GM23338 (cell line): ENCODE measurements around the gene AIRE. TPM values are rescaled to one million over a fixed set of nuclear protein-coding genes. Genes with fewer than 3 reads are reported as not detected.

ENCODE experiments used
- ATAC-seq: fragments of 200-7000 bp; cut with Tn5 transposase; 3 replicates; pipeline ENCODE4 v1.9.1; 2020
- DNase-seq: peaks from one replicate; pipeline ENCODE4 v3.0.0-alpha.2; 2015; ENCODE audit warnings: low spot score
- H2AFZ ChIP-seq: fragments of 200-600 bp; sonication (generic); 2 replicates; pipeline ENCODE4 v1.8.0; 2016; ENCODE audit warnings: antibody characterized with exemption, mild to moderate bottlenecking, moderate library complexity
- H3F3A ChIP-seq: fragments of 200-600 bp; sonication (generic); replicated peaks from 2 replicates; pipeline ENCODE4 v1.8.0; 2017; ENCODE audit warnings: antibody characterized with exemption, mixed run types, low read depth
- H3K27ac ChIP-seq: fragments of 200-600 bp; sonication (generic); 2 replicates; pipeline ENCODE4 v1.6.1; 2016; ENCODE audit warnings: low read depth
- H3K27me3 ChIP-seq: fragments of 200-600 bp; sonication (generic); 2 replicates; pipeline ENCODE4 v1.8.0; 2016; ENCODE audit warnings: mild to moderate bottlenecking, mixed run types, moderate library complexity; ENCODE audit not compliant: insufficient read depth
- H3K36me3 ChIP-seq: fragments of 200-600 bp; sonication (generic); 2 replicates; pipeline ENCODE4 v1.8.0; 2016; ENCODE audit warnings: mild to moderate bottlenecking; ENCODE audit not compliant: insufficient read depth
- H3K4me1 ChIP-seq: fragments of 200-600 bp; sonication (generic); 2 replicates; pipeline ENCODE4 v1.8.0; 2016; ENCODE audit warnings: mild to moderate bottlenecking, moderate library complexity; ENCODE audit not compliant: insufficient read depth
- H3K4me2 ChIP-seq: fragments of 200-600 bp; sonication (generic); 2 replicates; pipeline ENCODE4 v1.7.1; 2017; ENCODE audit warnings: mixed run types
- H3K4me3 ChIP-seq: fragments of 200-600 bp; sonication (generic); 2 replicates; pipeline ENCODE4 v1.6.1; 2016; ENCODE audit warnings: mixed run types
- H3K79me2 ChIP-seq: fragments of 200-600 bp; sonication (generic); replicated peaks from 2 replicates; pipeline ENCODE4 v1.8.0; 2017; ENCODE audit warnings: mild to moderate bottlenecking; ENCODE audit not compliant: insufficient read depth
- H3K9me2 ChIP-seq: fragments of 200-600 bp; sonication (generic); 2 replicates; pipeline ENCODE4 v1.8.0; 2017; ENCODE audit not compliant: insufficient read depth
- H4K20me1 ChIP-seq: fragments of 200-600 bp; sonication (generic); replicated peaks from 2 replicates; pipeline ENCODE4 v1.8.0; 2017; ENCODE audit warnings: mild to moderate bottlenecking; ENCODE audit not compliant: insufficient read depth
- H3K27ac Mint-ChIP-seq: 2 replicates; pipeline ENCODE4 v1.8.0; 2020; ENCODE audit warnings: inconsistent platforms, mild to moderate bottlenecking, moderate library complexity, mixed read lengths
- H3K27me3 Mint-ChIP-seq: 3 replicates; pipeline ENCODE4 v1.8.0; 2022; ENCODE audit warnings: low read depth, mild to moderate bottlenecking, moderate library complexity, mixed read lengths, inconsistent platforms; ENCODE audit not compliant: insufficient read depth, poor library complexity
- H3K36me3 Mint-ChIP-seq: 3 replicates; pipeline ENCODE4 v1.8.0; 2021; ENCODE audit warnings: low read depth, mild to moderate bottlenecking, inconsistent platforms, moderate library complexity, mixed read lengths
- H3K4me1 Mint-ChIP-seq: 3 replicates; pipeline ENCODE4 v1.8.0; 2020; ENCODE audit warnings: mild to moderate bottlenecking, inconsistent platforms, mixed read lengths
- H3K4me3 Mint-ChIP-seq: 3 replicates; pipeline ENCODE4 v1.8.0; 2021; ENCODE audit warnings: moderate library complexity, mild to moderate bottlenecking, inconsistent platforms, mixed read lengths
- H3K9me3 Mint-ChIP-seq: 3 replicates; pipeline ENCODE4 v1.8.0; 2020; ENCODE audit warnings: moderate library complexity, mild to moderate bottlenecking, inconsistent platforms, mixed read lengths
- EZH2 ChIP-seq: fragments of 200-600 bp; sonication (generic); IDR thresholded peaks from one replicate; pipeline ENCODE4 v1.8.0; 2017; ENCODE audit warnings: antibody characterized with exemption, mild to moderate bottlenecking, low read depth; ENCODE audit not compliant: unreplicated experiment
- JUNB ChIP-seq: IDR thresholded peaks from one replicate; pipeline ENCODE4 v1.6.1; 2016; ENCODE audit warnings: antibody characterized with exemption; ENCODE audit not compliant: unreplicated experiment
- ZNF114 ChIP-seq: fragments of 250-450 bp; sonication (Bioruptor Pico); IDR thresholded peaks from 2 replicates; pipeline ENCODE4 v1.5.0; 2020; ENCODE audit warnings: mild to moderate bottlenecking, moderate library complexity
- polyA plus RNA-seq: library from polyadenylated mRNA; unstranded; fragments of >200 nt; fragmentation: Nextera tagmentation; extraction: Ambion mirVana; gene quantifications from 2 replicates; pipeline ENCODE4 v1.2.1, GENCODE V29; 2016
- total RNA-seq: library from RNA; depleted of rRNA; stranded (reverse); fragments of >200 nt; shearing (Covaris generic); gene quantifications from 2 replicates; pipeline ENCODE4 v1.2.3, GENCODE V29; 2014
- TF ChIP-seq, protein P1 (sequence below), 2 experiments: fragments of 200-600 bp in 1 of 2; sonication (generic) in 1 of 2; conservative IDR thresholded peaks; 2 replicates each; pipeline versions ENCODE4 v1.5.1 to v1.6.1; 2016 to 2017; ENCODE audit warnings: antibody characterized with exemption in 2 of 2, low read depth in 2 of 2, mild to moderate bottlenecking in 2 of 2, moderate library complexity in 1 of 2

The AIRE gene
- total and polyA plus RNA-seq, 2 experiments from 2014 or later = 0.10 TPM; not detected in 1

DNA sequence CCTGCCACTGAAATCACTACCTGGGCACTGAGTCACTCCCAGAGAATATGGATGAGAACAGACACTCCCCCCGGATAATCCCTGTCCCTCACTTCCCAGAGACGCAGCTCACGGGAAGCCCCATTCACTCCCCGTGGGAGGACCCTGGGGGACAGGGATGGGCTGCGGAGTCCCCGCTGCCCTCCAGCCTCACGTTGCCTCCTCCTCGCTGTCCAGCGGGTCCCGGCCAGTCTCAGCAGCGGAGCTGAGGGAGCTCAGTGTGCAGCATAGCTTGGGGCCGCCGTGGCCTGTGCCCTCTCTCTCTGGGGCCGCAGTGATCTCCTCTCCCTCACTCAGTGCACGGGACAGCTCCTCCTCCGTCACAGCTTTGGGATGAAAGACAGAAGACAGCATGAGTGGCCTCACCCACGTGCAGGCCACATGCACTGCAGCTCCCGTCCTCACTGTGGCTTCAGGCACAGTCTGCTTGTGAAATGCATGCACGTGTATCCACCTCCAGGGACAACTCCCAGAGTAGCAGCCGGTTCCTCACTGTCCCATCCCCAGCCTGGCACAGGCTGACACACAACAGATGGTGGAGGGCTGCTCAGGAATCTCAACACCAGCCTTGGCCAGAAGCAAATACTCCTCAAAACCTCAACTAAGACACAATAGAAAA is 46.1 kb downstream of the AIRE start:
- H3K27ac Mint-ChIP-seq = no peak overlapping the region
- H3K4me1 Mint-ChIP-seq = no peaks in the 10 kb centered on the region
- H3K27me3 Mint-ChIP-seq = peaks cover 3% of the 10 kb centered on the region
- no peak overlapping the region for H3K4me3 Mint-ChIP-seq
- H3K4me2 ChIP-seq = no peak overlapping the region
- H3K36me3 ChIP-seq = no peaks in the 10 kb centered on the region
- H3K9me3 Mint-ChIP-seq = no peaks in the 10 kb centered on the region
- H3K4me1 ChIP-seq = no peaks in the 10 kb centered on the region
- no peak overlapping the region for H3K27ac ChIP-seq
- TF ChIP-seq EZH2 = no peak
- no peaks in the 10 kb centered on the region for H4K20me1 ChIP-seq
- no peaks in the 10 kb centered on the region for H3F3A ChIP-seq
- H3K27me3 ChIP-seq = no peaks in the 10 kb centered on the region
- no peak overlapping the region for H2AFZ ChIP-seq
- DNase-seq = no peak
- H3K9me2 ChIP-seq = no peaks in the 10 kb centered on the region
- H3K36me3 Mint-ChIP-seq = no peaks in the 10 kb centered on the region; the same call in 2 of the 3 replicates
- no peak overlapping the region for H3K4me3 ChIP-seq
- H3K79me2 ChIP-seq = no peaks in the 10 kb centered on the region
- ATAC-seq = no peak

DNA sequence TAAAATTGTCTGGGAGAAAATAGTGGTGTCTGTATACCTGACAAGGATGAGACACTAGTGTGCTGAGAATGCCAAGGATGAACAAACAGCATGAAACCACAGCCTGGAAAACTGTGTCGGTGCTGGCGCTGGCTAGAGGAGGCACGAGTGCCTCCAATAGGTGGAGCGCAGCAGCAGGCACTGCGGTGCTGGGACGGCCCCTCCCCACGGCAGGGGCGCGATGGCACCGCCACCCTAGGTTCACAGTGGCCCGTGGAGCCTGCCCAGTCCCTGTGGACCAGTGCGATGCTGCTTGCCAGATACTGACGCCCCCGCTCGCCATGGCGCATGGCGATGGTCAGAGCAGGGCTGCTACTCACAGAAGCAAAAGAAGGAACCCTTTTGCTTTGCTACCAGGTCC is 46.7 kb downstream of the AIRE start:
- H3K27ac Mint-ChIP-seq = no peak overlapping the region
- H3K4me3 Mint-ChIP-seq = no peak overlapping the region
- Histone ChIP-seq H3K9me2 (no peaks in the 10 kb centered on the region), H3F3A (no peaks in the 10 kb centered on the region; the same call in 1 of the 2 replicates), H3K27ac (no peak overlapping the region), H3K4me3 (no peak overlapping the region), H3K36me3 (no peaks in the 10 kb centered on the region), H3K27me3 (no peaks in the 10 kb centered on the region), H3K4me1 (no peaks in the 10 kb centered on the region), H3K79me2 (no peaks in the 10 kb centered on the region), H3K4me2 (no peak overlapping the region), H4K20me1 (no peaks in the 10 kb centered on the region), H2AFZ (no peak overlapping the region)
- H3K9me3 Mint-ChIP-seq = no peaks in the 10 kb centered on the region
- H3K4me1 Mint-ChIP-seq = no peaks in the 10 kb centered on the region
- ATAC-seq (peak; percentile 36), DNase-seq (no peak)
- TF ChIP-seq, protein P1, sequence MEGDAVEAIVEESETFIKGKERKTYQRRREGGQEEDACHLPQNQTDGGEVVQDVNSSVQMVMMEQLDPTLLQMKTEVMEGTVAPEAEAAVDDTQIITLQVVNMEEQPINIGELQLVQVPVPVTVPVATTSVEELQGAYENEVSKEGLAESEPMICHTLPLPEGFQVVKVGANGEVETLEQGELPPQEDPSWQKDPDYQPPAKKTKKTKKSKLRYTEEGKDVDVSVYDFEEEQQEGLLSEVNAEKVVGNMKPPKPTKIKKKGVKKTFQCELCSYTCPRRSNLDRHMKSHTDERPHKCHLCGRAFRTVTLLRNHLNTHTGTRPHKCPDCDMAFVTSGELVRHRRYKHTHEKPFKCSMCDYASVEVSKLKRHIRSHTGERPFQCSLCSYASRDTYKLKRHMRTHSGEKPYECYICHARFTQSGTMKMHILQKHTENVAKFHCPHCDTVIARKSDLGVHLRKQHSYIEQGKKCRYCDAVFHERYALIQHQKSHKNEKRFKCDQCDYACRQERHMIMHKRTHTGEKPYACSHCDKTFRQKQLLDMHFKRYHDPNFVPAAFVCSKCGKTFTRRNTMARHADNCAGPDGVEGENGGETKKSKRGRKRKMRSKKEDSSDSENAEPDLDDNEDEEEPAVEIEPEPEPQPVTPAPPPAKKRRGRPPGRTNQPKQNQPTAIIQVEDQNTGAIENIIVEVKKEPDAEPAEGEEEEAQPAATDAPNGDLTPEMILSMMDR (conservative IDR thresholded peaks at IDR 0.05; ENCODE audit: low read depth in 2 of 2) = peak; percentile 13 to 48; a peak in 1 of 4 replicates
- no peak for TF ChIP-seq JUNB
- no peaks in the 10 kb centered on the region; the same call in 2 of the 3 replicates for H3K36me3 Mint-ChIP-seq
- H3K27me3 Mint-ChIP-seq = peaks cover 3% of the 10 kb centered on the region

DNA sequence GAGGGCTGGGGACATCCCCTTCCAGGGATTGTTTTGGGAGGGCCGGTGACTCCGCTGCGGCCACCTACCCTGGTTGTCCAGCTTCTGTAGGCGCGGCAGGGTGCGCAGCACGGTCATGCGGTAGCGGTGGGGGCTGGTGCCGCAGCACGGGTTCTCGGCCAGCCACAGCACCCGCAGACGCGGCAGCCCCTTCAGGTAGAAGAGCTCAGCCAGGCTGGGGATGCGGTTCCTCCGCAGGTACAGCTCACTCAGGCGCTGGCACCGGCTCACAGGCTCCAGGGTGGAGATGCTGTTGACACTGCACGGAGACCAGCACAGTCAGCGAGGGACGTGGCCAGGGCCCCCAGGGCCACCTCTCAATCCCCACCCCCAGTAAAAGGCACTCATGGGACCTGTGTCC is 47.3 kb downstream of the AIRE start:
- H3K9me3 Mint-ChIP-seq = no peaks in the 10 kb centered on the region
- H3K27ac Mint-ChIP-seq = no peak overlapping the region
- Histone ChIP-seq H3K27ac (no peak overlapping the region), H3K4me2 (no peak overlapping the region), H3K36me3 (no peaks in the 10 kb centered on the region), H2AFZ (no peak overlapping the region), H3K4me3 (no peak overlapping the region), H3K4me1 (no peaks in the 10 kb centered on the region), H3F3A (peaks cover 3% of the 10 kb centered on the region; the same call in 1 of the 2 replicates), H3K9me2 (no peaks in the 10 kb centered on the region), H4K20me1 (no peaks in the 10 kb centered on the region), H3K27me3 (no peaks in the 10 kb centered on the region), H3K79me2 (no peaks in the 10 kb centered on the region)
- H3K4me1 Mint-ChIP-seq = peaks cover 4% of the 10 kb centered on the region
- TF ChIP-seq ZNF114 (CRISPR knock-in tag) = no peak
- no peak overlapping the region for H3K4me3 Mint-ChIP-seq
- H3K36me3 Mint-ChIP-seq = no peaks in the 10 kb centered on the region; the same call in 2 of the 3 replicates
- H3K27me3 Mint-ChIP-seq = peaks cover 3% of the 10 kb centered on the region
- ATAC-seq (no peak), DNase-seq (no peak)
